Heart left ventricle (tissue), 16 donors: ENCODE data around the gene CELF2. TPM values are rescaled to one million over a fixed set of nuclear protein-coding genes. Genes with fewer than 3 reads are reported as not detected.
"Not testable (repeated sequence)": the region's sequence is repeated elsewhere in the genome, so short reads cannot be mapped to it uniquely, and the experiment has no call there.

Experiments
- ATAC-seq, 4 donors: fragments of 200-7000 bp; cut with Tn5 transposase; one replicate each; pipeline ENCODE4 v1.9.1; 2020 to 2022; ENCODE audit warnings: moderate library complexity in 4 of 4, mild to moderate bottlenecking in 3 of 4, moderate number of reproducible peaks in 1 of 4
- DNase-seq, 5 donors: peaks; one replicate each; pipeline ENCODE4 v3.0.0-alpha.2; 2020
- H3K27ac ChIP-seq, 12 donors: fragments of 200-600 bp; sonication (generic) in 4 of 12; one replicate each; pipeline versions ENCODE4 v1.5.0 to v1.8.0; 2016 to 2022; ENCODE audit warnings: mild to moderate bottlenecking in 2 of 12
- H3K27me3 ChIP-seq, 9 donors: fragments of 200-600 bp; sonication (generic) in 2 of 9; one replicate each; pipeline versions ENCODE4 v1.5.1 to v1.8.0; 2016 to 2022; ENCODE audit warnings: mild to moderate bottlenecking in 3 of 9
- H3K36me3 ChIP-seq, 9 donors: fragments of 200-600 bp; sonication (generic) in 2 of 9; one replicate each; pipeline versions ENCODE4 v1.5.0 to v1.8.0; 2018 to 2022; ENCODE audit warnings: mild to moderate bottlenecking in 2 of 9
- H3K4me1 ChIP-seq, 12 donors: fragments of 200-600 bp; sonication (generic) in 4 of 12; one replicate each; pipeline versions ENCODE4 v1.5.0 to v1.8.0; 2016 to 2022; ENCODE audit warnings: mild to moderate bottlenecking in 3 of 12
- H3K4me3 ChIP-seq, 12 donors: fragments of 200-600 bp; sonication (generic) in 4 of 12; one replicate each; pipeline versions ENCODE4 v1.5.0 to v1.8.0; 2017 to 2022; ENCODE audit warnings: mild to moderate bottlenecking in 9 of 12, moderate library complexity in 4 of 12
- H3K9me3 ChIP-seq, 12 donors: fragments of 200-600 bp; sonication (generic) in 4 of 12; one replicate each; pipeline versions ENCODE4 v1.5.0 to v1.8.0; 2016 to 2022; ENCODE audit warnings: mild to moderate bottlenecking in 1 of 12
- POLR2A ChIP-seq, 2 donors: fragments of 450-650 bp; IDR thresholded peaks; one replicate each; pipeline ENCODE4 v1.6.1; 2017; ENCODE audit warnings: antibody characterized with exemption in 2 of 2, mild to moderate bottlenecking in 2 of 2, moderate library complexity in 2 of 2
- WGBS, 4 donors: extraction: QIAGEN DNeasy Blood & Tissue Kit in 2 of 4; methylation state at CpG; one replicate each; pipeline versions ENCODE4 v1.1.5 to v1.1.7; 2013 to 2018; 5-methylcytosine and 5-hydroxymethylcytosine counted together
- intact Hi-C, 10 donors: fragments of 100-400 bp; cut with DNase I; formaldehyde crosslinking; loops; one replicate each; pipeline versions ENCODE4 v1.11.1 to v1.14.2; 2022
- polyA plus RNA-seq, 2 donors: library from polyadenylated mRNA; stranded (reverse); fragments of 200-250 nt; gene quantifications; one replicate each; pipeline ENCODE4 v1.2.3, GENCODE V29; 2013
- total RNA-seq, 9 donors: library from RNA; depleted of rRNA in 2 of 9; stranded (reverse); fragments of >200 nt in 2 of 9; fragmentation: NEBNext Ultra II Directional in 3 of 9; extraction: Animal tissue kit (Norgen Biotek cat#: 25700) in 3 of 9; gene quantifications; one replicate each; pipeline versions ENCODE4 v1.1.0 to v1.2.4, GENCODE V29; 2016 to 2023
- TF ChIP-seq, protein P1 (sequence below), 12 donors: fragments of 200-600 bp; sonication (generic) in 4 of 12; IDR thresholded peaks; one replicate each; pipeline versions ENCODE4 v1.5.0 to v1.8.0; 2018 to 2022; ENCODE audit warnings: antibody characterized with exemption in 12 of 12, mild to moderate bottlenecking in 5 of 12
- donor health status: ischemic (EF 13 %, LVEDD 7.1; RV severe dilation, severe dysfunction).
- donor health status: healthy with polysubstance abuse.
- donor health status: DM: no; HTN: yes; CAD: no.
- donor health status: DM: no; HTN: no; CAD: no.
- donor health status: ischemic (EF 25% LVEDD 6.9; RV normal size, moderate dysfunction).
- donor health status: ischemic (EF 25% LVEDD 5.7; RV mildly dilated, moderate dysfunction).
- donor health status: healthy.
- donor health status: DM: yes; HTN: yes; CAD: no.
- donor health status: ischemic (EF 35%, LVEDD 5.7; RV mildly dilated, moderate dysfunction).
- donor health status: nonischemic (EF 11% LVEDD 7.7; RV severe dilation, severe dysfunction).
- donor health status: DM: yes; HTN: yes; CAD: no.
- donor health status: PGD.
- donor health status: ischemic (EF 29% LVEDD 5.4; RV normal size, mild dysfunction).
- donor health status: nonischemic (EF 23%, LVEDD 6.1; RV moderate dilation, normal function).

CELF2 gene
- total and polyA plus RNA-seq, 11 donors, result 14.2 to 103 (median 67.1) TPM

DNA sequence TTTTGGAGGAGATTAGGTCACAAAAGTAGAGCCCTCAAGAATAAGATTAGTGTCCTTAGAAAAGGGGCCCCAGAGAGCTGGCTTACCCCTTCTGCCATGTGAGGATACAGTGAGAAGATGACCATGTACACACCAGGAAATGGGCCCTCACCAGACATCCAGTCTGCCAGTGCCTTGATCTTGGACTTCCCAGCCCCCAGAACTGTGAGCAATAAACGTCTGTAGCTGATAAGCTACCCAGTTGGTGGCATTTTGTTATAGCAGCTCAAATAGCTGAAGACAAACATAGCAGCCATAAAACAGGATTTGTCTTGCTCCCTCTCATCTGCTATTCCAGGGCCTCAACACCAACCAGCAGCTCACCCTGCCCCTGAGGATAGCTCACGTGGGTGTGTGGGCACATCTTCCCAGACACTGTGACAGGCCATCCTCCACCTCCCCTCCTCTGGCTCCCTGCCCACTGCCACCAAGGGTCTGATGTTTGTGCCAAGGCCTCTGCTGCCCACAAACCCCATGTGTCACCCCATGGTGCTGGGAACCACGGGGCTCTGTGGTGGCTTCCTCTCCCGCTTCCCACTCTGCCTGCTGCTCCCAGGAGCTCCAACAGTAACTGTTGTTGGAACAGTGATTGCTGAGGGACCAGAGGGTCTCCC, 341.4 kb downstream of the CELF2 start:
- Histone ChIP-seq H3K4me3 (no peak overlapping the region), H3K4me1 (peaks cover 0 to 4% (median 0%) of the 10 kb centered on the region in 12 donors), H3K36me3 (no peaks in the 10 kb centered on the region), H3K27me3 (no peaks in the 10 kb centered on the region), H3K27ac (no peak overlapping the region), H3K9me3 (peaks cover 0 to 8% (median 0%) of the 10 kb centered on the region in 12 donors)
- DNase-seq, result no peak
- no peak for ATAC-seq
- 80 to 87% (median 83%) methylated on average over 4 of the region's 4 CpGs for WGBS, 4 donors
- TF ChIP-seq POLR2A (IDR thresholded peaks at IDR 0.05), result no peak
- intact Hi-C loops, result no loop called here

DNA sequence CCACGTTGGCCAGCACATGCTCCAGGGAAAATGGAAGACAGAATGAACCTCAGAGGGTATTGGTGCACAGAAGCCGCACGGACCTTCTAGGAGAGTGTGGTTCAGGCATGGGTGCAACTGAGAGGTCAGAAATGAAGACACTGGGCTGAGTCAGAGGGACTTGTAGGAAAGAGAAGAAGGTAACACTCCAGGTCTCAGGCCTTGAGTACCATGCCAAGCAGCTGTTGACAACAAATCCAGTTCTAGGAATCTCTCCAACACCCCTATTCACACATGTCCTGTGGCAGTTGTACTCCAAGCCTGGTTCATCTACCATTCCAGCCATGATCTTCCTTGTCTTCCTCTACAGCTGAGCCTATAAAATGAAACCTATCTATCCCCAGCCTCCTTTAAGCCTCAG, 342.2 kb downstream of the CELF2 start:
- intact Hi-C loops, result no loop called here
- no peak for DNase-seq
- H3K36me3 ChIP-seq, result no peaks in the 10 kb centered on the region
- no peak for ATAC-seq
- no peak overlapping the region for H3K4me3 ChIP-seq
- peaks cover 0 to 8% (median 0%) of the 10 kb centered on the region in 12 donors for H3K9me3 ChIP-seq
- WGBS, 4 donors, result 95 to 97% (median 96%) methylated on average over 3 of the region's 3 CpGs
- peaks cover 0 to 4% (median 0%) of the 10 kb centered on the region in 12 donors for H3K4me1 ChIP-seq
- no peaks in the 10 kb centered on the region for H3K27me3 ChIP-seq
- TF ChIP-seq, protein P1, sequence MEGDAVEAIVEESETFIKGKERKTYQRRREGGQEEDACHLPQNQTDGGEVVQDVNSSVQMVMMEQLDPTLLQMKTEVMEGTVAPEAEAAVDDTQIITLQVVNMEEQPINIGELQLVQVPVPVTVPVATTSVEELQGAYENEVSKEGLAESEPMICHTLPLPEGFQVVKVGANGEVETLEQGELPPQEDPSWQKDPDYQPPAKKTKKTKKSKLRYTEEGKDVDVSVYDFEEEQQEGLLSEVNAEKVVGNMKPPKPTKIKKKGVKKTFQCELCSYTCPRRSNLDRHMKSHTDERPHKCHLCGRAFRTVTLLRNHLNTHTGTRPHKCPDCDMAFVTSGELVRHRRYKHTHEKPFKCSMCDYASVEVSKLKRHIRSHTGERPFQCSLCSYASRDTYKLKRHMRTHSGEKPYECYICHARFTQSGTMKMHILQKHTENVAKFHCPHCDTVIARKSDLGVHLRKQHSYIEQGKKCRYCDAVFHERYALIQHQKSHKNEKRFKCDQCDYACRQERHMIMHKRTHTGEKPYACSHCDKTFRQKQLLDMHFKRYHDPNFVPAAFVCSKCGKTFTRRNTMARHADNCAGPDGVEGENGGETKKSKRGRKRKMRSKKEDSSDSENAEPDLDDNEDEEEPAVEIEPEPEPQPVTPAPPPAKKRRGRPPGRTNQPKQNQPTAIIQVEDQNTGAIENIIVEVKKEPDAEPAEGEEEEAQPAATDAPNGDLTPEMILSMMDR (IDR thresholded peaks at IDR 0.05), result no peak
- TF ChIP-seq POLR2A (IDR thresholded peaks at IDR 0.05), result no peak
- H3K27ac ChIP-seq, result no peak overlapping the region

DNA sequence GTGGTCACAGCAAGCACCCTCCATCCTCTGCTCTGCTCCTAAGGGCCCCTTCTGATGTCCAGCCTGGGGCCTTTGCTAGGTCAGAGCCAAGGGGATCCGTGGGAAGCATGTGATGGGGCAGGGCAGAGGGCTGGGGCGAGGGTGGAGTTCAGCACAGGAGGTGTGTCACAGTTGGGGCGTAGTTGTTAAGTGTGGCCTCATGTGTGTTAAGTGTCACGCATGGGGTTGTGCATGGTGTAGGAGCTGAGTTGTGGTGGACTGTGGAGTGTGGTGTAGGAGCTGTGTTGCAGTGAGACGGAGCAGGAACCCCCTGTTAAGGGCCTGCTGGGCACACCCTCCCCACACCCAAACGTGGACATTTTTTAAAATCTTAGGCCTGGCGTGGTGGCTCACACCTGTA, 345.8 kb downstream of the CELF2 start:
- Histone ChIP-seq H3K36me3 (no peaks in the 10 kb centered on the region), H3K4me3 (no peak overlapping the region), H3K9me3 (peaks cover 0 to 8% (median 0%) of the 10 kb centered on the region in 12 donors), H3K27me3 (no peaks in the 10 kb centered on the region), H3K4me1 (no peaks in the 10 kb centered on the region), H3K27ac (no peak overlapping the region)
- ATAC-seq, result peak in 1 of 4 donors; percentile 31
- TF ChIP-seq POLR2A (IDR thresholded peaks at IDR 0.05), result no peak
- TF ChIP-seq, protein P1 (IDR thresholded peaks at IDR 0.05), result no peak
- 86 to 94% (median 92%) methylated on average over 7 of the region's 7 CpGs for WGBS, 4 donors
- intact Hi-C loops, result no loop called here
- peak in 1 of 5 donors; percentile 29 for DNase-seq

DNA sequence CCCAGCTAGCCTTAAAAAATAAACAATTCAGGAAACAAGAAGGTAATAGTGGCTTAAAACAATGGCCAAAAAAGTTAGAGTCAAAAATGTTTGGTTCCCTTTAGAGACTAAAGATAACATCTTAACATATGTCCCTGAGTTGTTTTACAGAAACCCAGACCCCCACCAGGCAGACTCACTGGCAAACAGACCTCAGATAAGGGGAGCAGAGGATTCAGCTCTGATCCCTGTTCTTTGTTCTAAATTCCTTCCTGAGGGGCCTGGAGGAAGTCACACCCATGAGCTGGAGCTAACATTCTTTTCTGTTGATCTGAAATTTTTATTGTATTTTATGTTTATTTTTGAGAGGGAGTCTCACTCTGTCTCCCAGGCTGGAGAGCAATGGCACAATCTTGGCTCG, 346.6 kb downstream of the CELF2 start:
- ATAC-seq, result no peak
- Histone ChIP-seq H3K27ac (no peak overlapping the region), H3K9me3 (peaks cover 0 to 7% (median 0%) of the 10 kb centered on the region in 12 donors), H3K36me3 (no peaks in the 10 kb centered on the region), H3K27me3 (no peaks in the 10 kb centered on the region), H3K4me1 (no peaks in the 10 kb centered on the region), H3K4me3 (no peak overlapping the region)
- TF ChIP-seq, protein P1 (IDR thresholded peaks at IDR 0.05), result no peak
- no peak for TF ChIP-seq POLR2A (IDR thresholded peaks at IDR 0.05)
- 65 to 79% (median 74%) methylated on average over 1 of the region's 1 CpG for WGBS, 4 donors
- DNase-seq, result no peak
- intact Hi-C loops, result no loop called here

DNA sequence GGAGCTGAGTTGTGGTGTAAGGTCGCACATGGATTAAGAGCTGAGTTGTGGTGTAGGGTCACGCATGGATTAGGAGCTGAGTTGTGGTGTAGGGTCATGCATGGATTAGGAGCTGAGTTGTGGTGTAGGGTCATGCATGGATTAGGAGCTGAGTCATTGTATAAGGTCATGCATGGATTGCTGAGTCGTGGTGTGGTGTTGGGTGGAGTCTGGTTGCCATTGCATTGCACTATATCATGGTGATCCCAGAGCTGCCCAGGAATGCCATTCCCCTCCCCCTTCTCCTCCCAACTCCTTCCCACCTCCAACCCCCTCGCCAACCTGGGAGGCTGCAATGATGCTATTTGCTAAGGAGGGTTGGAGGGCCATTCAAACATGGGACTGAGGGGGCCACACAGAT, 349.2 kb downstream of the CELF2 start:
- H3K27me3 ChIP-seq, H3K27ac ChIP-seq, intact Hi-C loops, ATAC-seq, H3K9me3 ChIP-seq, DNase-seq, H3K4me3 ChIP-seq, H3K4me1 ChIP-seq, H3K36me3 ChIP-seq: not testable (repeated sequence)
- WGBS, 4 donors, result 80 to 89% (median 82%) methylated on average over 3 to 4 of the region's 4 CpGs
